Breast epithelium (tissue), 4 donors: ENCODE results near the gene CLRN1. TPM values are rescaled to one million over a fixed set of nuclear protein-coding genes. Genes with fewer than 3 reads are reported as not detected.

Experiments used
- DNase-seq, 2 donors: peaks; one replicate each; pipeline ENCODE4 v3.0.0-alpha.2; 2019; ENCODE audit warnings: low spot score in 2 of 2
- H3K27ac ChIP-seq, 2 donors: fragments of 200-600 bp; sonication (generic) in 1 of 2; one replicate each; pipeline ENCODE4 v1.5.1; 2016 to 2019; ENCODE audit warnings: mild to moderate bottlenecking in 1 of 2
- H3K27me3 ChIP-seq, 2 donors: fragments of 200-600 bp; sonication (generic) in 1 of 2; one replicate each; pipeline versions ENCODE4 v1.5.1 to v1.6.0; 2017 to 2019; ENCODE audit warnings: control low read depth in 1 of 2, mild to moderate bottlenecking in 1 of 2
- H3K36me3 ChIP-seq: fragments of 200-600 bp; one replicate; pipeline ENCODE4 v1.5.1; 2019
- H3K4me1 ChIP-seq, 2 donors: fragments of 200-600 bp; sonication (generic); one replicate each; pipeline ENCODE4 v1.5.1; 2016 to 2019; ENCODE audit warnings: control low read depth in 1 of 2
- H3K4me3 ChIP-seq, 3 donors: fragments of 200-600 bp; sonication (generic); 1 replicate in 2 of 3; 2 replicates in 1 of 3; pipeline ENCODE4 v1.5.1; 2016 to 2019; ENCODE audit warnings: mild to moderate bottlenecking in 3 of 3, moderate library complexity in 2 of 3
- H3K9me3 ChIP-seq, 2 donors: fragments of 200-600 bp; sonication (generic) in 1 of 2; one replicate each; pipeline ENCODE4 v1.5.1; 2016 to 2019; ENCODE audit warnings: control low read depth in 1 of 2
- POLR2A ChIP-seq: fragments of 450-650 bp; IDR thresholded peaks from one replicate; pipeline ENCODE4 v1.6.1; 2016; ENCODE audit warnings: antibody characterized with exemption, mild to moderate bottlenecking, moderate library complexity
- POLR2AphosphoS5 ChIP-seq, 3 donors: sonication (generic); formaldehyde crosslinking; IDR thresholded peaks; one replicate each; pipeline ENCODE4 v1.6.1; 2017; ENCODE audit warnings: antibody characterized with exemption in 3 of 3
- intact Hi-C: fragments of 100-400 bp; cut with DNase I; formaldehyde crosslinking; loops from one replicate; pipeline ENCODE4 v1.15.1; 2023; ENCODE audit warnings: low total_unique reads
- total RNA-seq, 3 donors: library from RNA; depleted of rRNA; stranded (reverse); fragments of >200 nt; gene quantifications; one replicate each; pipeline ENCODE4 v1.1.0, GENCODE V29; 2016
- TF ChIP-seq, protein P1 (sequence below), 3 donors: fragments of 450-650 bp; IDR thresholded peaks; one replicate each; pipeline ENCODE4 v1.5.1; 2016 to 2017; ENCODE audit warnings: antibody characterized with exemption in 3 of 3, mild to moderate bottlenecking in 3 of 3, moderate library complexity in 3 of 3

CLRN1 gene
- total RNA-seq, 3 donors from 2014 or later = not detected

DNA sequence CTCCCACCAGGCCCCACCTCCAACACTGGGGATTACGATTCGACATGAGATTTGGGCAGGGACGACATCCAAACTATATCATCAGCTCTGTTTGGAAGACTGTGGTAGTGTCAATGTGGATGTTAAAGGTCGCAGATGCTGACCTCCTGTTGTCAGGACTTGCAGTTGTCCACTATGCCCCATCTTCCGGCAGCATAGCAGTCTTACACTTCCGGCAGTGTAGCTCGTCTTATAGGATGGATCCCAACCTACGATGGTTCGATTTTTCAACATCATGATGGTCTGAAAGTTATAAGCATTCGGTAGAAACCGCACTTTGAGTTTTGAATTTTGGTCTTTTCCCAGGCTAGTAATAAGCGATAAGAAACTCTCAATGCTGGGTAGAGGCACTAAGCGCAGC, 20.6 kb downstream of the CLRN1 start:
- H3K27ac ChIP-seq = no peak overlapping the region
- TF ChIP-seq, protein P1, sequence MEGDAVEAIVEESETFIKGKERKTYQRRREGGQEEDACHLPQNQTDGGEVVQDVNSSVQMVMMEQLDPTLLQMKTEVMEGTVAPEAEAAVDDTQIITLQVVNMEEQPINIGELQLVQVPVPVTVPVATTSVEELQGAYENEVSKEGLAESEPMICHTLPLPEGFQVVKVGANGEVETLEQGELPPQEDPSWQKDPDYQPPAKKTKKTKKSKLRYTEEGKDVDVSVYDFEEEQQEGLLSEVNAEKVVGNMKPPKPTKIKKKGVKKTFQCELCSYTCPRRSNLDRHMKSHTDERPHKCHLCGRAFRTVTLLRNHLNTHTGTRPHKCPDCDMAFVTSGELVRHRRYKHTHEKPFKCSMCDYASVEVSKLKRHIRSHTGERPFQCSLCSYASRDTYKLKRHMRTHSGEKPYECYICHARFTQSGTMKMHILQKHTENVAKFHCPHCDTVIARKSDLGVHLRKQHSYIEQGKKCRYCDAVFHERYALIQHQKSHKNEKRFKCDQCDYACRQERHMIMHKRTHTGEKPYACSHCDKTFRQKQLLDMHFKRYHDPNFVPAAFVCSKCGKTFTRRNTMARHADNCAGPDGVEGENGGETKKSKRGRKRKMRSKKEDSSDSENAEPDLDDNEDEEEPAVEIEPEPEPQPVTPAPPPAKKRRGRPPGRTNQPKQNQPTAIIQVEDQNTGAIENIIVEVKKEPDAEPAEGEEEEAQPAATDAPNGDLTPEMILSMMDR (IDR thresholded peaks at IDR 0.05) = no peak
- TF ChIP-seq POLR2A (no peak), POLR2AphosphoS5 (IDR thresholded peaks at IDR 0.05) (no peak)
- H3K27me3 ChIP-seq = no peaks in the 10 kb centered on the region
- no peaks in the 10 kb centered on the region for H3K4me1 ChIP-seq
- intact Hi-C loops = no loop called here
- H3K4me3 ChIP-seq = no peak overlapping the region
- no peak for DNase-seq
- no peaks in the 10 kb centered on the region for H3K36me3 ChIP-seq
- H3K9me3 ChIP-seq = no peaks in the 10 kb centered on the region

DNA sequence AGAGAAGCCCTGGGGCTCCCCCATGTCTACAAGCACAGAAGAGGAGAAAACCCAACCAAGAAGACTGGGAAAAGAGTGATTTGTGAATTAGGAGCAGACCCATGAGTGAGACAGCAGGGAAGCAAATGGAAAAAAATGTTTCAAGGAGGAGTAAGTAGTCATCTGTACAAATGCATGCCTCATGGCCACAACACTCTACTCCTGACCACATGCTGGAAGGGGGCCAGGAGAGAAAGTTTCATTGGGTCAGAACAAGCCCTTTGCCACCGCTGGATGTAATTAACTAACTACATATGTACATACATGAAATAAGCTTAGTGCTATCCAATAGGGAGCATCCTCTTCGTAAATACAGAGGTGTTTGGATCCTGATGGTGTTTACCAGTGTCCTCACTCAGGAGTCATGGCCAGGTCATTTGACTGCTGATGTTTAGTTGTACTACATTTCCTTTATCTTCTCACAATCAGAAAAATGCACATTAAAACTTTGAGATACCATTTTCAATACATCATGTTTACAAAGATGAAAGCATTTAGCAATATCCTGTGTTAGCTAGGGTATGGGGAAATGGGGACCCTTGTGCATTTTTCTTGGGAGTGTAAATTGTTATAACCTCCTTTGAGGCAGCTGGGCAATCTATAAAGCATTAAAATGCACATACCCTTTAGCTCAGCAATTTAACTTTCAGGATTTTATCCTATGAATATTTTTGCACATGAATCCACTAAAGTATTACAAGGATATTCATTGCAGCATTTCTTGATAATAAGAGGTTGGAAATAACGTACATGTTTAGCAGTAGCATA, 27.1 kb downstream of the CLRN1 start:
- Histone ChIP-seq H3K4me3 (no peak overlapping the region), H3K36me3 (no peaks in the 10 kb centered on the region), H3K4me1 (no peaks in the 10 kb centered on the region), H3K27ac (no peak overlapping the region), H3K9me3 (no peaks in the 10 kb centered on the region), H3K27me3 (no peaks in the 10 kb centered on the region)
- DNase-seq = no peak
- no peak for TF ChIP-seq POLR2A
- no peak for TF ChIP-seq POLR2AphosphoS5 (IDR thresholded peaks at IDR 0.05)
- TF ChIP-seq, protein P1 (IDR thresholded peaks at IDR 0.05) = no peak
- intact Hi-C loops = no loop called here

- no peaks in the 10 kb centered on the region for H3K9me3 ChIP-seq
- H3K4me3 ChIP-seq = no peak overlapping the region
- H3K27ac ChIP-seq = no peak overlapping the region
- no peaks in the 10 kb centered on the region for H3K36me3 ChIP-seq
- intact Hi-C loops = no loop called here
- no peak for DNase-seq
- H3K4me1 ChIP-seq = no peaks in the 10 kb centered on the region
- H3K27me3 ChIP-seq = no peaks in the 10 kb centered on the region
- TF ChIP-seq POLR2A (no peak), POLR2AphosphoS5 (IDR thresholded peaks at IDR 0.05) (no peak)
- TF ChIP-seq, protein P1 (IDR thresholded peaks at IDR 0.05) = no peak
Observed at GRCh38 chr3:150942221-150942620, 30.3 kb downstream of the CLRN1 start.

- no peaks in the 10 kb centered on the region for H3K4me1 ChIP-seq
- H3K9me3 ChIP-seq = no peaks in the 10 kb centered on the region
- no peak for DNase-seq
- H3K27ac ChIP-seq = no peak overlapping the region
- no peak overlapping the region for H3K4me3 ChIP-seq
- TF ChIP-seq, protein P1 (IDR thresholded peaks at IDR 0.05) = no peak
- no peak for TF ChIP-seq POLR2A
- intact Hi-C loops = no loop called here
- no peaks in the 10 kb centered on the region for H3K27me3 ChIP-seq
- no peaks in the 10 kb centered on the region for H3K36me3 ChIP-seq
Observed at GRCh38 chr3:150936693-150937092, 35.8 kb downstream of the CLRN1 start.

GRCh38 chr3:150933473-150933995, 39.0 kb downstream of the CLRN1 start:
- Histone ChIP-seq H3K4me1 (no peaks in the 10 kb centered on the region), H3K9me3 (no peaks in the 10 kb centered on the region), H3K36me3 (no peaks in the 10 kb centered on the region), H3K27ac (no peak overlapping the region), H3K4me3 (no peak overlapping the region), H3K27me3 (no peaks in the 10 kb centered on the region)
- DNase-seq = no peak
- TF ChIP-seq, protein P1 (IDR thresholded peaks at IDR 0.05) = no peak
- TF ChIP-seq POLR2A (no peak), POLR2AphosphoS5 (IDR thresholded peaks at IDR 0.05) (no peak)
- intact Hi-C loops = no loop called here
